Transverse colon (tissue), 4 donors: Measurements from ENCODE around the gene PCNT.

Experiments
- POLR2A ChIP-seq: fragments of 450-650 bp; IDR thresholded peaks from one replicate; pipeline ENCODE4 v1.6.1; 2016; ENCODE audit warnings: antibody characterized with exemption, mild to moderate bottlenecking, moderate library complexity
- POLR2AphosphoS5 ChIP-seq, 3 donors: sonication (generic); formaldehyde crosslinking; IDR thresholded peaks; one replicate each; pipeline ENCODE4 v1.6.1; 2016; ENCODE audit warnings: antibody characterized with exemption in 3 of 3
- TF ChIP-seq, protein P1 (sequence below), 5 experiments: fragments of 200-600 bp in 3 of 5; fragments of 450-650 bp in 2 of 5; sonication (generic) in 3 of 5; IDR thresholded peaks; 1 replicate in 2 of 5; 2 replicates in 3 of 5; pipeline ENCODE4 v1.5.1; 2016 to 2017; ENCODE audit warnings: antibody characterized with exemption in 5 of 5, inconsistent platforms in 3 of 5, mild to moderate bottlenecking in 2 of 5, moderate library complexity in 1 of 5

DNA sequence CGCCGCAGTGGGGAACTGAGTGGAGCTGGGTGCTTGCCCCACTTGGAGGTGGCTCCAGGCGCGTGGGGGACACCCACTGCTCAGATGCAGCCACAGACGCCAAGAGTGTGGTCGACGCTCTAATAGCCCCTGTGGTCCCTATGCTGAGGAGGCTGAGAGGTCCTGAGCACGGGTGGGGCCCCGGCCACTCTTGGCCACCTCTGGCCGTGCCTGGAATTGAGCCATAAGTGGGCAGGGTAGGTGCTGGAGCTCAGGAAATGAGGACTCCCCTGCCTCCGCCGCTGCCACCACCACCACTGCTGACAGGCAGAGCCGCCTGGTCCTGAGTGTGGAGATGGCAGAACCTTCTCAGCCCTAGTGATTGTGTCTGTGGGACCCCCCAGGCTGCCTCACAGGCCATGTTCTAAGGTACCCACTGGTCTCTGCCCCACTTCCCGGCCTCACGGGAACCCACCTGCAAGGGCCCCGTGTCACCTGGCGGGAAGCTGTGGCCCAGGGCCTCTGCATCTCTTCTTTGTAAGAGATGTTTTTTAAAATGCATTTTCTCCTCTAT, 100.2 kb downstream of the PCNT start:
- TF ChIP-seq, protein P1, sequence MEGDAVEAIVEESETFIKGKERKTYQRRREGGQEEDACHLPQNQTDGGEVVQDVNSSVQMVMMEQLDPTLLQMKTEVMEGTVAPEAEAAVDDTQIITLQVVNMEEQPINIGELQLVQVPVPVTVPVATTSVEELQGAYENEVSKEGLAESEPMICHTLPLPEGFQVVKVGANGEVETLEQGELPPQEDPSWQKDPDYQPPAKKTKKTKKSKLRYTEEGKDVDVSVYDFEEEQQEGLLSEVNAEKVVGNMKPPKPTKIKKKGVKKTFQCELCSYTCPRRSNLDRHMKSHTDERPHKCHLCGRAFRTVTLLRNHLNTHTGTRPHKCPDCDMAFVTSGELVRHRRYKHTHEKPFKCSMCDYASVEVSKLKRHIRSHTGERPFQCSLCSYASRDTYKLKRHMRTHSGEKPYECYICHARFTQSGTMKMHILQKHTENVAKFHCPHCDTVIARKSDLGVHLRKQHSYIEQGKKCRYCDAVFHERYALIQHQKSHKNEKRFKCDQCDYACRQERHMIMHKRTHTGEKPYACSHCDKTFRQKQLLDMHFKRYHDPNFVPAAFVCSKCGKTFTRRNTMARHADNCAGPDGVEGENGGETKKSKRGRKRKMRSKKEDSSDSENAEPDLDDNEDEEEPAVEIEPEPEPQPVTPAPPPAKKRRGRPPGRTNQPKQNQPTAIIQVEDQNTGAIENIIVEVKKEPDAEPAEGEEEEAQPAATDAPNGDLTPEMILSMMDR (IDR thresholded peaks at IDR 0.05) = no peak
- TF ChIP-seq POLR2AphosphoS5 (IDR thresholded peaks at IDR 0.05) = no peak
- no peak for TF ChIP-seq POLR2A
